ENCODE measurements around the gene IL9R.
"Not testable (repeated sequence)": the region's sequence is repeated elsewhere in the genome, so short reads cannot be mapped to it uniquely, and the experiment has no call there.

IL9R gene

GRCh38 chrX:155998761-155999510, 1.4 kb downstream of the IL9R start:
- no peak for FAIRE-seq

GRCh38 chrX:155999751-156000150, 2.3 kb downstream of the IL9R start:
- not testable (repeated sequence) for FAIRE-seq

- FAIRE-seq: no peak
Measured at GRCh38 chrX:156000361-156000926, 2.9 kb downstream of the IL9R start.

- no peak for FAIRE-seq
Measured at GRCh38 chrX:156001001-156001666, 3.6 kb downstream of the IL9R start.

- FAIRE-seq: no peak
Measured at GRCh38 chrX:156001667-156002021, 4.1 kb downstream of the IL9R start.

GRCh38 chrX:156002507-156002906, 5.0 kb downstream of the IL9R start:
- FAIRE-seq: no peak

GRCh38 chrX:156003486-156004185, 6.1 kb downstream of the IL9R start:
- no peak for FAIRE-seq

- no peak for FAIRE-seq
Measured at GRCh38 chrX:156004256-156004655, 6.8 kb downstream of the IL9R start.

GRCh38 chrX:156004740-156005139, 7.2 kb downstream of the IL9R start:
- no peak for FAIRE-seq

GRCh38 chrX:156005144-156005543, 7.6 kb downstream of the IL9R start:
- no peak for FAIRE-seq

GRCh38 chrX:156006468-156006867, 9.0 kb downstream of the IL9R start:
- FAIRE-seq: not testable (repeated sequence)

GRCh38 chrX:156008379-156008778, 10.9 kb downstream of the IL9R start:
- not testable (repeated sequence) for FAIRE-seq

GRCh38 chrX:156008915-156009314, 11.4 kb downstream of the IL9R start:
- peak; percentile 99 for FAIRE-seq

- not testable (repeated sequence) for FAIRE-seq
Measured at GRCh38 chrX:156009691-156010090, 12.2 kb downstream of the IL9R start.

- FAIRE-seq: not testable (repeated sequence)
Measured at GRCh38 chrX:156013286-156013953, 15.9 kb downstream of the IL9R start.

- FAIRE-seq: not testable (repeated sequence)
Measured at GRCh38 chrX:156019846-156020245, 22.4 kb downstream of the IL9R start.

GRCh38 chrX:156023002-156023401, 25.5 kb downstream of the IL9R start:
- FAIRE-seq: not testable (repeated sequence)

- not testable (repeated sequence) for FAIRE-seq
Measured at GRCh38 chrX:156024949-156025492, 27.5 kb downstream of the IL9R start.

GRCh38 chrX:156028653-156029237, 31.2 kb downstream of the IL9R start:
- FAIRE-seq: not testable (repeated sequence)

GRCh38 chrX:156029296-156029695, 31.8 kb downstream of the IL9R start:
- FAIRE-seq: not testable (repeated sequence)

GRCh38 chrX:156029707-156030442, 32.4 kb downstream of the IL9R start:
- FAIRE-seq: not testable (repeated sequence)

Measured in islet of Langerhans (tissue), 1 donor.